ENCODE data around the gene ATXN7.

The ATXN7 gene

DNA sequence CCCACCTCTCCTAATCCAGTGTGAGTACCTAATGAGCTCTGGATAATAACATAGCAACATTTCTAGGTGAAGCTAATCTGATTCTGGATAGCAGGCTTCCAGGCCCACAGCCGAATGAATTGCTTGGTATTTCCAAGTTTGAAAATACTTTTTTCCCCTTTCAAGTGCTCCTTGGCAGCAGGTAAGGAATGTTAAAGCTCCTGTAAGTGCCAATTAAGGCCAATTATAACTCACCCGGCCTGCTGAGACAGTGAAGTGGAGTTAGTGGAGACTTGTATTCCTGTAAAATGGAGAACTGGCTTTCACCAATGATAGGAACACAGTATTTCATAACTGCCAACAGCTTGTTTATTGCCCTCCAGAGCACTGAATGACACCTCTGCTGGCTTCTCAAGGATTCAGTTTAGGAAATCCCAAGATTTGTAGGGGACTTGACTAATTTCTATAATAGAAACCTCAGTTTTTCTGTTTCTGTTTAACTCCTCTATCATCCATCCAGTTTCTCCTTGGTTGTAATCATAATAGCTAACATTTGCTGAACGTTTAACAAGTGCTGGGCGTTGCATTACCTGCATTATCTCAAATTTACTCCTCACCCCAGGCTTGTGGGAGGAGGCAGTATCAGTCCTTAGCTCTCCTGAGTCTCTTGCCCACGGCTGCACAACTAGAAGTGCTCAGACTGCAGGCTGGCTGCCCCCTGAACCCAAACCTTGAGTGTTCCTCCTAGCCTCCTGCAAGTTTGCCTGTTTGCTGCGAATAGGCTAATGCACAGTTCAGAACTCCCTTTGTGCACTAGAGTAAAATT is 101.2 kb downstream of the ATXN7 start:
- TF ChIP-seq SIN3A (IDR thresholded peaks at IDR 0.05; ENCODE audit: borderline replicate concordance, insufficient read depth, low read length) (no peak), TAF1 (IDR thresholded peaks at IDR 0.05; ENCODE audit: borderline replicate concordance, insufficient read depth, low read length) (no peak), POLR2AphosphoS5 (IDR thresholded peaks at IDR 0.05; ENCODE audit: low read depth, low read length) (no peak), FOXP2 (optimal IDR thresholded peaks at IDR 0.05; ENCODE audit: borderline replicate concordance, extremely low read depth, extremely low read length, insufficient read depth) (no peak)
- TF ChIP-seq, protein P1, sequence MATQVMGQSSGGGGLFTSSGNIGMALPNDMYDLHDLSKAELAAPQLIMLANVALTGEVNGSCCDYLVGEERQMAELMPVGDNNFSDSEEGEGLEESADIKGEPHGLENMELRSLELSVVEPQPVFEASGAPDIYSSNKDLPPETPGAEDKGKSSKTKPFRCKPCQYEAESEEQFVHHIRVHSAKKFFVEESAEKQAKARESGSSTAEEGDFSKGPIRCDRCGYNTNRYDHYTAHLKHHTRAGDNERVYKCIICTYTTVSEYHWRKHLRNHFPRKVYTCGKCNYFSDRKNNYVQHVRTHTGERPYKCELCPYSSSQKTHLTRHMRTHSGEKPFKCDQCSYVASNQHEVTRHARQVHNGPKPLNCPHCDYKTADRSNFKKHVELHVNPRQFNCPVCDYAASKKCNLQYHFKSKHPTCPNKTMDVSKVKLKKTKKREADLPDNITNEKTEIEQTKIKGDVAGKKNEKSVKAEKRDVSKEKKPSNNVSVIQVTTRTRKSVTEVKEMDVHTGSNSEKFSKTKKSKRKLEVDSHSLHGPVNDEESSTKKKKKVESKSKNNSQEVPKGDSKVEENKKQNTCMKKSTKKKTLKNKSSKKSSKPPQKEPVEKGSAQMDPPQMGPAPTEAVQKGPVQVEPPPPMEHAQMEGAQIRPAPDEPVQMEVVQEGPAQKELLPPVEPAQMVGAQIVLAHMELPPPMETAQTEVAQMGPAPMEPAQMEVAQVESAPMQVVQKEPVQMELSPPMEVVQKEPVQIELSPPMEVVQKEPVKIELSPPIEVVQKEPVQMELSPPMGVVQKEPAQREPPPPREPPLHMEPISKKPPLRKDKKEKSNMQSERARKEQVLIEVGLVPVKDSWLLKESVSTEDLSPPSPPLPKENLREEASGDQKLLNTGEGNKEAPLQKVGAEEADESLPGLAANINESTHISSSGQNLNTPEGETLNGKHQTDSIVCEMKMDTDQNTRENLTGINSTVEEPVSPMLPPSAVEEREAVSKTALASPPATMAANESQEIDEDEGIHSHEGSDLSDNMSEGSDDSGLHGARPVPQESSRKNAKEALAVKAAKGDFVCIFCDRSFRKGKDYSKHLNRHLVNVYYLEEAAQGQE (IDR thresholded peaks at IDR 0.05; ENCODE audit: insufficient read depth in 1 of 2, low read depth in 2 of 2, low read length in 2 of 2), result no peak

DNA sequence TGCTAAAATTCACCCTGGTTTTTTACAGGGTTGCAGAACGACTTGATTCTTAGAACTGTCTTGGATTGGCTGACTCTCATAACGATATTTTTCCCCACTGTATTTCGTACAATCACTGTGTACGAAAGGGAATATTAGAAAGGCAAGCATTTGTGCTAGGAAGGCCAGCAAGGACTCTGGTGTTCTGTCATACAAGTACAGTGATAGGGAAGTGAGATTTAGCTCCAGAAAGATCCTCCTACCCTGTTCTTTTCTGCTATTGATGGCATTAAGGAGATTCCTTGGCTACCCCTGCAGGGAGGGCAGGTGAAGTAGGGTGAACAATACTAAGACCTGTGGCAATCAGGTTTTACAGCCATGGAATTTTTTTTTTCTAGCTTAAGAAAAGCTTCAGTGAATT is 102.3 kb downstream of the ATXN7 start:
- TF ChIP-seq FOXP2 (optimal IDR thresholded peaks at IDR 0.05; ENCODE audit: borderline replicate concordance, extremely low read depth, extremely low read length, insufficient read depth), result no peak
- TF ChIP-seq TAF1 (IDR thresholded peaks at IDR 0.05; ENCODE audit: borderline replicate concordance, insufficient read depth, low read length), result no peak
- TF ChIP-seq, protein P1 (IDR thresholded peaks at IDR 0.05; ENCODE audit: insufficient read depth in 1 of 2, low read depth in 2 of 2, low read length in 2 of 2), result no peak
- no peak for TF ChIP-seq SIN3A (IDR thresholded peaks at IDR 0.05; ENCODE audit: borderline replicate concordance, insufficient read depth, low read length)
- TF ChIP-seq POLR2AphosphoS5 (IDR thresholded peaks at IDR 0.05; ENCODE audit: low read depth, low read length), result no peak

DNA sequence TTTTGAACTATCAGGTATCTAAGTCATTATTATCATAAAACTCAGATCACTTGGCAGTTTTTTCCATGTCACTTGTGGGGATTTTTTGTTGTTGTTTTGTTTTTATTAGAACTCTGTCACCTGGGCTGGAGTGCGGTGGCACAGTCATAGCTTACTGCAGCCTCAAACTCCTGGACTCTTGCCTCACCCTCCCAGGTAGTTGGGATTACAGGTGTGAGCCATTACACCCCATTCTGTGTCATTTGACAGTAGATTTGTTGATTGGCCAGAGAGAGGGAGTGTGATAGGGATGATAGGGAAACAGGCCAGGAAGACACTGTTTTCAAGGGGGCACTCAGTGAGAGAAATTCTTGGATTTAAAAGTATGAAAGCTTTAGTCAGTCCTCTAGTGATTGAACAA is 103.2 kb downstream of the ATXN7 start:
- TF ChIP-seq POLR2AphosphoS5 (IDR thresholded peaks at IDR 0.05; ENCODE audit: low read depth, low read length) (no peak), SIN3A (IDR thresholded peaks at IDR 0.05; ENCODE audit: borderline replicate concordance, insufficient read depth, low read length) (no peak), TAF1 (IDR thresholded peaks at IDR 0.05; ENCODE audit: borderline replicate concordance, insufficient read depth, low read length) (no peak), FOXP2 (optimal IDR thresholded peaks at IDR 0.05; ENCODE audit: borderline replicate concordance, extremely low read depth, extremely low read length, insufficient read depth) (no peak)
- TF ChIP-seq, protein P1 (IDR thresholded peaks at IDR 0.05; ENCODE audit: insufficient read depth in 1 of 2, low read depth in 2 of 2, low read length in 2 of 2), result no peak

DNA sequence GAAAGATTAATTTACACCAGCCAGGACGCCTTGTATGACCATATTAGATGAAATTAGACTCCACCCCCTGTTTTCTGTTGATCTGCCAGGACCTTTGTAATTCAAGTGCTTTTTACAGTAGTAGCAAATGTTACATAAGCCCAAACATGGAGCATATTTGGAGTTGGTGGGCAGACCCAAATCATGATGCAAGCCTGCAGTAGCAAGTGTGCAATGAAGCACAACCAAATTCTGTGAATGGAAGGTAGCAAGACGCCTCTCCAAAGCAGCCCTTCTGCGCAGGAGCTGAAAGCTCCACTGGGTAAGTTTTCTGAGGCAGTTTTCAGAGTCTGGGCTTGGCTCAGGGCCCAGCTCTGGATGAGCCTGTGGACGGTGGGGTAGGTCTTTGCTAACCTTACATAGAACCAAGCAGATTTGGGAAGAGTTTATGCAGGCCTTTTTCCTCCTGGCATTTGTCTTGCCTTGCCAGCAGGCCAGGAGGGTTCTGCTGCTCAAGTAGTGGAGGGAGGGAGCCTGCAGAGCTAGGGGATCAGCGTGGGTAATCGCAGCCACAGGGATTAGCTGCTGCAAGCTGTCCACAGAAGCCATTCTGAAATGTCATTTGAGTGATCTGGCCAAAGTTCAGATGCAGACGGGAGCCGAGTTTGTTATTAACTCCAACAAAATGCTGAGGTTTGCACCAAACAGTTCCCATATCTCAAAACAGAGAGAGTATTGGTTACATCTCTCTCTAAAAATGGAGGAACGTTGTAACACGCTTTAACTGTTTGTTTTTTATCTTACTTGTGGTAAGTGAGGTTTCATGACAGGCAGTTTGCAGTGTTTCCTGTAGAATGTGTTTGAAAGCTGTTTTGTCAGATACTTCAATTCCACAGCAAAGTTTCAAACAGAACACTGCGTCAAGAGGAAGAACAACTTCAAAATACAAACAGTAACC is 104.3 kb downstream of the ATXN7 start:
- TF ChIP-seq, protein P1 (IDR thresholded peaks at IDR 0.05; ENCODE audit: insufficient read depth in 1 of 2, low read depth in 2 of 2, low read length in 2 of 2), result no peak
- TF ChIP-seq TAF1 (IDR thresholded peaks at IDR 0.05; ENCODE audit: borderline replicate concordance, insufficient read depth, low read length) (0 out of 2 replicates have a peak, but pooled peaks have one; percentile 25), POLR2AphosphoS5 (IDR thresholded peaks at IDR 0.05; ENCODE audit: low read depth, low read length) (peak; percentile 28; the same call in 1 of the 2 replicates)

Data from PFSK-1 (cell line).